H9 (cell line): ENCODE measurements around the gene ZNF385B. TPM values are rescaled to one million over a fixed set of nuclear protein-coding genes. Genes with fewer than 3 reads are reported as not detected.

Experiments used
- DNase-seq: peaks from one replicate; pipeline ENCODE4 v3.0.0-alpha.2; 2017
- H2AFZ ChIP-seq: one replicate; pipeline ENCODE4 v1.6.1; 2013; ENCODE audit warnings: mild to moderate bottlenecking, low read length, control low read depth, moderate library complexity
- H2AK5ac ChIP-seq: 2 replicates; pipeline ENCODE4 v1.6.1; 2013; ENCODE audit warnings: low read length, control low read depth, mixed read lengths; ENCODE audit not compliant: insufficient read length
- H2BK120ac ChIP-seq: one replicate; pipeline ENCODE4 v1.6.1; 2013; ENCODE audit warnings: low read depth, mild to moderate bottlenecking, low read length, control low read depth, inconsistent platforms; ENCODE audit not compliant: poor library complexity, severe bottlenecking
- H2BK12ac ChIP-seq: 2 replicates; pipeline ENCODE4 v1.6.1; 2013; ENCODE audit warnings: low read length, control low read depth, mixed read lengths, low read depth; ENCODE audit not compliant: insufficient read length
- H2BK15ac ChIP-seq: 2 replicates; pipeline ENCODE4 v1.6.1; 2013; ENCODE audit warnings: low read depth, low read length, control low read depth
- H2BK20ac ChIP-seq: one replicate; pipeline ENCODE4 v1.6.1; 2013; ENCODE audit warnings: low read depth, mild to moderate bottlenecking, low read length, control low read depth, inconsistent platforms; ENCODE audit not compliant: poor library complexity, severe bottlenecking
- H2BK5ac ChIP-seq: 2 replicates; pipeline ENCODE4 v1.6.1; 2013; ENCODE audit warnings: low read length, control low read depth, mixed read lengths; ENCODE audit not compliant: insufficient read length
- H3K14ac ChIP-seq: 2 replicates; pipeline ENCODE4 v1.6.1; 2013; ENCODE audit warnings: low read length, control low read depth; ENCODE audit not compliant: insufficient read depth
- H3K18ac ChIP-seq: 2 replicates; pipeline ENCODE4 v1.6.1; 2013; ENCODE audit warnings: low read depth, mild to moderate bottlenecking, mixed read lengths, low read length, control low read depth; ENCODE audit not compliant: insufficient read length
- H3K23ac ChIP-seq: 2 replicates; pipeline ENCODE4 v1.6.1; 2013; ENCODE audit warnings: low read length, control low read depth, mixed read lengths, low read depth; ENCODE audit not compliant: insufficient read length
- H3K23me2 ChIP-seq: 2 replicates; pipeline ENCODE4 v1.6.1; 2013; ENCODE audit warnings: low read depth, mild to moderate bottlenecking, mixed read lengths, low read length, control low read depth; ENCODE audit not compliant: insufficient read length, poor library complexity, severe bottlenecking
- H3K27ac ChIP-seq: 2 replicates; pipeline ENCODE4 v1.5.1; 2013; ENCODE audit warnings: low read length, control low read depth, mixed read lengths, low read depth; ENCODE audit not compliant: insufficient read length
- H3K27me3 ChIP-seq: 2 replicates; pipeline ENCODE4 v1.6.1; 2013; ENCODE audit warnings: low read length, control low read depth, inconsistent platforms; ENCODE audit not compliant: insufficient read depth
- H3K4ac ChIP-seq: 2 replicates; pipeline ENCODE4 v1.6.1; 2013; ENCODE audit warnings: low read depth, mild to moderate bottlenecking, control low read depth, inconsistent platforms, low read length, moderate library complexity
- H3K4me1 ChIP-seq: 2 replicates; pipeline ENCODE4 v1.6.1; 2013; ENCODE audit warnings: low read length, control low read depth, inconsistent platforms; ENCODE audit not compliant: insufficient read depth
- H3K4me2 ChIP-seq: 2 replicates; pipeline ENCODE4 v1.6.1; 2013; ENCODE audit warnings: low read length, control low read depth, mixed read lengths; ENCODE audit not compliant: insufficient read length, insufficient read depth
- H3K56ac ChIP-seq: 2 replicates; pipeline ENCODE4 v1.6.1; 2013; ENCODE audit warnings: low read depth, mild to moderate bottlenecking, mixed read lengths, low read length, control low read depth; ENCODE audit not compliant: insufficient read length
- H3K79me1 ChIP-seq: 2 replicates; pipeline ENCODE4 v1.6.1; 2013; ENCODE audit warnings: low read depth, mild to moderate bottlenecking, moderate library complexity, low read length, control low read depth, inconsistent platforms; ENCODE audit not compliant: insufficient read depth, poor library complexity, severe bottlenecking
- H3K79me2 ChIP-seq: 2 replicates; pipeline ENCODE4 v1.6.1; 2013; ENCODE audit warnings: low read length, control low read depth, inconsistent platforms; ENCODE audit not compliant: insufficient read depth
- H3K9ac ChIP-seq: 2 replicates; pipeline ENCODE4 v1.6.1; 2013; ENCODE audit warnings: low read length, control low read depth, mixed read lengths; ENCODE audit not compliant: insufficient read length; ENCODE audit errors: extremely low read depth
- H3K9me3 ChIP-seq: one replicate; pipeline ENCODE4 v1.6.1; 2013; ENCODE audit warnings: low read depth, low read length, inconsistent platforms; ENCODE audit not compliant: control insufficient read depth
- H3T11ph ChIP-seq: one replicate; pipeline ENCODE4 v1.6.1; 2013; ENCODE audit warnings: mild to moderate bottlenecking, low read length, control low read depth, inconsistent platforms
- H4K20me1 ChIP-seq: one replicate; pipeline ENCODE4 v1.6.1; 2013; ENCODE audit not compliant: control insufficient read depth, insufficient read length, insufficient read depth
- H4K5ac ChIP-seq: 2 replicates; pipeline ENCODE4 v1.6.1; 2013; ENCODE audit warnings: low read depth, mild to moderate bottlenecking, mixed read lengths, low read length, control low read depth; ENCODE audit not compliant: insufficient read length
- H4K8ac ChIP-seq: replicated peaks from 2 replicates; pipeline ENCODE4 v1.6.1; 2013; ENCODE audit warnings: low read length, control low read depth, mixed read lengths, low read depth; ENCODE audit not compliant: insufficient read length
- H4K91ac ChIP-seq: 2 replicates; pipeline ENCODE4 v1.6.1; 2013; ENCODE audit warnings: low read depth, mild to moderate bottlenecking, moderate library complexity, mixed read lengths, low read length, control low read depth; ENCODE audit not compliant: insufficient read length
- H3K27ac Mint-ChIP-seq, 3 experiments: 2 replicates in 2 of 3; 3 replicates in 1 of 3; pipeline ENCODE4 v1.8.0; 2020 to 2021; ENCODE audit warnings: mixed read lengths in 3 of 3, mild to moderate bottlenecking in 1 of 3, moderate library complexity in 1 of 3
- H3K27me3 Mint-ChIP-seq: 2 replicates; pipeline ENCODE4 v1.8.0; 2021; ENCODE audit warnings: low read depth, mild to moderate bottlenecking, moderate library complexity, mixed read lengths
- H3K36me3 Mint-ChIP-seq, 3 experiments: 2 replicates in 2 of 3; 3 replicates in 1 of 3; pipeline ENCODE4 v1.8.0; 2020 to 2021; ENCODE audit warnings: low read depth in 3 of 3, mixed read lengths in 3 of 3; ENCODE audit not compliant: insufficient read depth in 1 of 3
- H3K4me1 Mint-ChIP-seq, 2 experiments: 2 replicates each; pipeline ENCODE4 v1.8.0; 2020; ENCODE audit warnings: mixed read lengths in 2 of 2
- H3K4me3 Mint-ChIP-seq, 2 experiments: 2 replicates in 1 of 2; 3 replicates in 1 of 2; pipeline ENCODE4 v1.8.0; 2020 to 2021; ENCODE audit warnings: mild to moderate bottlenecking in 2 of 2, mixed read lengths in 2 of 2, moderate library complexity in 1 of 2
- H3K9me3 Mint-ChIP-seq, 2 experiments: 2 replicates in 1 of 2; 3 replicates in 1 of 2; pipeline ENCODE4 v1.8.0; 2020; ENCODE audit warnings: mild to moderate bottlenecking in 2 of 2, mixed read lengths in 2 of 2, moderate library complexity in 1 of 2
- CTCF ChIP-seq: fragments of 200-600 bp; sonication (generic); conservative IDR thresholded peaks from 3 replicates; pipeline ENCODE4 v1.8.0; 2021; ENCODE audit warnings: antibody characterized with exemption, mild to moderate bottlenecking
- WGBS: extraction: QIAGEN DNeasy Blood & Tissue Kit; methylation state at CpG from one replicate; pipeline ENCODE4 v1.1.7; 2013; ENCODE audit warnings: missing lambda C conversion rate, low lambda C conversion rate, mixed read lengths; ENCODE audit not compliant: insufficient read length; ENCODE audit errors: extremely low coverage; 5-methylcytosine and 5-hydroxymethylcytosine counted together
- total RNA-seq: library from RNA; stranded (reverse); gene quantifications from 2 replicates; pipeline ENCODE4 v1.2.1, GENCODE V29; 2021

ZNF385B gene
- total RNA-seq, 1 experiment from 2014 or later, result 2.1 TPM

- Histone ChIP-seq H2BK5ac (no peak overlapping the region), H3K79me2 (no peaks in the 10 kb centered on the region), H3K4me1 (no peaks in the 10 kb centered on the region; the same call in 1 of the 2 replicates), H3K23me2 (no peaks in the 10 kb centered on the region), H2BK20ac (no peak overlapping the region), H3K14ac (no peak overlapping the region), H3K9me3 (no peaks in the 10 kb centered on the region), H3K27ac (no peak overlapping the region), H3K4me2 (no peak overlapping the region), H3T11ph (no peak overlapping the region), H2BK12ac (no peak overlapping the region), H3K56ac (no peak overlapping the region), H4K20me1 (no peaks in the 10 kb centered on the region), H2BK120ac (no peak overlapping the region), H3K79me1 (no peaks in the 10 kb centered on the region), H3K23ac (no peak overlapping the region), H4K8ac (no peak overlapping the region), H3K27me3 (no peaks in the 10 kb centered on the region), H3K18ac (no peak overlapping the region), H2AK5ac (no peak overlapping the region), H3K4ac (no peak overlapping the region), H2AFZ (no peak overlapping the region), H4K91ac (no peak overlapping the region), H4K5ac (no peak overlapping the region), H3K9ac (no peak overlapping the region), H2BK15ac (no peak overlapping the region)
- H3K4me1 Mint-ChIP-seq, result peaks cover 18 to 24% of the 10 kb centered on the region in 2 experiments
- H3K9me3 Mint-ChIP-seq, result no peaks in the 10 kb centered on the region
- no peak for TF ChIP-seq CTCF
- H3K36me3 Mint-ChIP-seq, result no peaks in the 10 kb centered on the region
- no peak for DNase-seq
- no peak overlapping the region for H3K4me3 Mint-ChIP-seq
- no peaks in the 10 kb centered on the region for H3K27me3 Mint-ChIP-seq
- no CpG with 5 or more reads among the region's 1 CpG for WGBS
- no peak overlapping the region for H3K27ac Mint-ChIP-seq
These were observed 269.7 kb downstream of the ZNF385B start for GRCh38 chr2:179591690-179592089.
